Fibroblast of pulmonary artery (primary cell): ENCODE results near the gene SELL.
"Not testable (repeated sequence)": the region's sequence is repeated elsewhere in the genome, so short reads cannot be mapped to it uniquely, and the experiment has no call there.

Experiments
- DNase-seq: peaks from one replicate; pipeline ENCODE4 v3.0.0-alpha.2; 2010; ENCODE audit warnings: low read depth
- H3K4me3 ChIP-seq: replicated peaks from 2 replicates; pipeline ENCODE4 v1.5.1; 2011; ENCODE audit warnings: low read depth, mild to moderate bottlenecking, control low read depth, low read length, moderate library complexity
- CTCF ChIP-seq: IDR thresholded peaks from 2 replicates; pipeline ENCODE4 v1.5.1; 2011; ENCODE audit warnings: mild to moderate bottlenecking, control low read depth, low read length, inconsistent platforms; ENCODE audit errors: missing control alignments

The SELL gene

GRCh38 chr1:169682071-169682470 lies 29.3 kb downstream of the SELL start:
- DNase-seq = no peak
- H3K4me3 ChIP-seq = no peak overlapping the region
- no peak for TF ChIP-seq CTCF

GRCh38 chr1:169681140-169681539 lies 30.3 kb downstream of the SELL start:
- no peak for TF ChIP-seq CTCF

GRCh38 chr1:169680377-169681019 lies 30.9 kb downstream of the SELL start:
- no peak overlapping the region for H3K4me3 ChIP-seq
- TF ChIP-seq CTCF = no peak
- no peak for DNase-seq

More at GRCh38 chr1:169681140-169681539, 30.3 kb downstream of the SELL start:
- no peak for DNase-seq
- H3K4me3 ChIP-seq = no peak overlapping the region

GRCh38 chr1:169679692-169680091 lies 31.7 kb downstream of the SELL start:
- DNase-seq = no peak
- no peak for TF ChIP-seq CTCF
- no peak overlapping the region for H3K4me3 ChIP-seq

GRCh38 chr1:169676001-169676400 lies 35.4 kb downstream of the SELL start:
- H3K4me3 ChIP-seq = no peak overlapping the region
- peak; percentile 96 for DNase-seq
- no peak for TF ChIP-seq CTCF

- no peak for TF ChIP-seq CTCF
- peak; percentile 65 for DNase-seq
- H3K4me3 ChIP-seq = no peak overlapping the region
These were observed 40.6 kb downstream of the SELL start for GRCh38 chr1:169670836-169671235.

- not testable (repeated sequence) for H3K4me3 ChIP-seq, DNase-seq
These were observed 41.2 kb downstream of the SELL start for GRCh38 chr1:169670244-169670643.

GRCh38 chr1:169667699-169668596 lies 43.5 kb downstream of the SELL start:
- DNase-seq = not testable (repeated sequence)

GRCh38 chr1:169667227-169667639 lies 44.2 kb downstream of the SELL start:
- not testable (repeated sequence) for H3K4me3 ChIP-seq

More at GRCh38 chr1:169667699-169668596, 43.5 kb downstream of the SELL start:
- not testable (repeated sequence) for H3K4me3 ChIP-seq

GRCh38 chr1:169662680-169663079 lies 48.7 kb downstream of the SELL start:
- not testable (repeated sequence) for H3K4me3 ChIP-seq, DNase-seq

More at GRCh38 chr1:169667227-169667639, 44.2 kb downstream of the SELL start:
- not testable (repeated sequence) for DNase-seq

GRCh38 chr1:169661066-169661465 lies 50.4 kb downstream of the SELL start:
- not testable (repeated sequence) for DNase-seq, H3K4me3 ChIP-seq
